H1 (cell line): ENCODE measurements around the gene KCNE1. TPM values are rescaled to one million over a fixed set of nuclear protein-coding genes. Genes with fewer than 3 reads are reported as not detected.

Source experiments
- CTCF ChIA-PET: fragments of 300-600 bp; sonication (Branson Sonifier 250); formaldehyde crosslinking; loops from one replicate; lab custom pipeline; 2021; ENCODE audit not compliant: partially characterized antibody; lab: Charles Lee
- POLR2A ChIA-PET: fragments of 300-600 bp; sonication (Branson Sonifier 250); formaldehyde crosslinking; loops from one replicate; lab custom pipeline; 2021; ENCODE audit warnings: inconsistent platforms; ENCODE audit not compliant: partially characterized antibody; lab: Charles Lee
- DNase-seq, 2 experiments: peaks; one replicate each; pipeline versions ENCODE4 v3.0.0 to v3.0.0-alpha.2; 2010 to 2022; ENCODE audit warnings: low spot score in 2 of 2, low read depth in 1 of 2, mixed read lengths in 1 of 2
- FAIRE-seq: peaks from 2 replicates; lab custom pipeline; 2011; peaks lifted over from hg19 to GRCh38; lab: Jason Lieb, UNC
- H2AFZ ChIP-seq: 2 replicates; pipeline ENCODE4 v1.8.1; 2012; ENCODE audit warnings: low read length, inconsistent platforms
- H2AK5ac ChIP-seq: 2 replicates; pipeline ENCODE4 v1.6.1; 2013; ENCODE audit warnings: low read depth, low read length
- H2BK120ac ChIP-seq: replicated peaks from 2 replicates; pipeline ENCODE3; 2013; ENCODE audit warnings: low read depth, low read length, inconsistent platforms
- H2BK12ac ChIP-seq: 2 replicates; pipeline ENCODE4 v1.6.1; 2013; ENCODE audit warnings: low read depth, low read length
- H2BK15ac ChIP-seq: 2 replicates; pipeline ENCODE4 v1.6.1; 2013; ENCODE audit warnings: low read length
- H2BK20ac ChIP-seq: 2 replicates; pipeline ENCODE4 v1.6.1; 2013; ENCODE audit warnings: low read length
- H2BK5ac ChIP-seq: 2 replicates; pipeline ENCODE4 v1.6.1; 2013; ENCODE audit warnings: low read depth, low read length
- H3K14ac ChIP-seq: 2 replicates; pipeline ENCODE4 v1.6.1; 2013; ENCODE audit warnings: inconsistent platforms; ENCODE audit not compliant: insufficient read length
- H3K18ac ChIP-seq: 2 replicates; pipeline ENCODE4 v1.6.1; 2013; ENCODE audit warnings: low read length; ENCODE audit errors: extremely low read depth
- H3K23ac ChIP-seq: 2 replicates; pipeline ENCODE4 v1.6.1; 2013; ENCODE audit warnings: inconsistent platforms; ENCODE audit not compliant: insufficient read length
- H3K23me2 ChIP-seq: 2 replicates; pipeline ENCODE4 v1.6.1; 2013; ENCODE audit warnings: low read depth, low read length
- H3K27ac ChIP-seq: 2 replicates; pipeline ENCODE4 v1.6.1; 2011; ENCODE audit warnings: low read depth, low read length, inconsistent platforms
- H3K27me3 ChIP-seq, 4 experiments: replicated peaks in 1 of 4; 1 replicate in 1 of 4; 2 replicates in 3 of 4; pipeline versions ENCODE4 v1.6.1 to v1.8.1; 2011 to 2013; ENCODE audit warnings: low read length in 3 of 4, mild to moderate bottlenecking in 3 of 4, inconsistent platforms in 2 of 4, mixed read lengths in 2 of 4, moderate library complexity in 1 of 4; ENCODE audit not compliant: control insufficient read depth in 3 of 4, insufficient read depth in 3 of 4; ENCODE audit errors: extremely low read depth in 1 of 4
- H3K36me3 ChIP-seq, 4 experiments: 2 replicates each; pipeline versions ENCODE4 v1.6.1 to v1.8.1; 2011 to 2013; ENCODE audit warnings: mild to moderate bottlenecking in 4 of 4, low read length in 3 of 4, moderate library complexity in 2 of 4, control low read depth in 1 of 4, inconsistent platforms in 1 of 4; ENCODE audit not compliant: insufficient read depth in 4 of 4, control insufficient read depth in 2 of 4
- H3K4ac ChIP-seq: replicated peaks from 2 replicates; pipeline ENCODE3; 2013; ENCODE audit warnings: low read length, low read depth, mixed read lengths, inconsistent platforms; ENCODE audit not compliant: insufficient read length
- H3K4me1 ChIP-seq, 4 experiments: replicated peaks in 1 of 4; 1 replicate in 1 of 4; 2 replicates in 3 of 4; pipeline versions ENCODE4 v1.6.1 to v1.8.1; 2011 to 2013; ENCODE audit warnings: low read length in 3 of 4, inconsistent platforms in 2 of 4, mixed read lengths in 1 of 4; ENCODE audit not compliant: insufficient read depth in 4 of 4, control insufficient read depth in 3 of 4
- H3K4me2 ChIP-seq, 2 experiments: 2 replicates each; pipeline versions ENCODE4 v1.6.1 to v1.8.1; 2011 to 2013; ENCODE audit warnings: low read depth in 2 of 2, low read length in 2 of 2, control low read depth in 1 of 2, inconsistent platforms in 1 of 2, mild to moderate bottlenecking in 1 of 2; ENCODE audit not compliant: insufficient read depth in 1 of 2
- H3K4me3 ChIP-seq, 4 experiments: fragments of 200-600, 300-600 bp in 1 of 4; sonication (generic), shearing (Covaris generic), sonication (Bioruptor Twin) in 1 of 4; 2 replicates each; pipeline versions ENCODE4 v1.5.1 to v1.8.1; 2011 to 2016; ENCODE audit warnings: low read length in 4 of 4, low read depth in 3 of 4, control low read depth in 2 of 4, inconsistent platforms in 2 of 4, mild to moderate bottlenecking in 2 of 4, mixed read lengths in 1 of 4, moderate library complexity in 1 of 4; ENCODE audit not compliant: insufficient read depth in 2 of 4; ENCODE audit errors: extremely low read depth in 1 of 4
- H3K56ac ChIP-seq: replicated peaks from 2 replicates; pipeline ENCODE3; 2013; ENCODE audit warnings: low read depth, mild to moderate bottlenecking, mixed read lengths, low read length, inconsistent platforms; ENCODE audit not compliant: insufficient read length
- H3K79me1 ChIP-seq: 2 replicates; pipeline ENCODE4 v1.6.1; 2013; ENCODE audit warnings: low read depth, low read length, control low read depth
- H3K79me2 ChIP-seq, 2 experiments: 2 replicates each; pipeline versions ENCODE4 v1.6.1 to v1.8.1; 2012 to 2013; ENCODE audit warnings: low read length in 2 of 2, mild to moderate bottlenecking in 2 of 2, inconsistent platforms in 1 of 2; ENCODE audit not compliant: insufficient read depth in 2 of 2, control insufficient read depth in 1 of 2
- H3K9ac ChIP-seq, 4 experiments: replicated peaks in 1 of 4; 1 replicate in 1 of 4; 2 replicates in 3 of 4; pipeline versions ENCODE4 v1.6.1 to v1.8.1; 2011 to 2013; ENCODE audit warnings: low read depth in 3 of 4, low read length in 3 of 4, control low read depth in 2 of 4, mild to moderate bottlenecking in 2 of 4, moderate library complexity in 2 of 4, inconsistent platforms in 1 of 4; ENCODE audit errors: extremely low read depth in 1 of 4
- H3K9me3 ChIP-seq, 2 experiments: 2 replicates each; pipeline versions ENCODE4 v1.6.1 to v1.8.1; 2012 to 2013; ENCODE audit warnings: mild to moderate bottlenecking in 2 of 2, moderate library complexity in 2 of 2, control low read depth in 1 of 2, inconsistent platforms in 1 of 2, low read depth in 1 of 2, low read length in 1 of 2, mixed read lengths in 1 of 2; ENCODE audit not compliant: insufficient read depth in 2 of 2
- H4K20me1 ChIP-seq, 2 experiments: replicated peaks in 1 of 2; 2 replicates each; pipeline versions ENCODE3 to v1.8.1; 2011 to 2013; ENCODE audit warnings: inconsistent platforms in 2 of 2, low read length in 2 of 2, mild to moderate bottlenecking in 1 of 2; ENCODE audit not compliant: insufficient read depth in 2 of 2, control insufficient read depth in 1 of 2
- H4K5ac ChIP-seq: 2 replicates; pipeline ENCODE4 v1.6.1; 2013; ENCODE audit warnings: low read length, low read depth, mixed read lengths, inconsistent platforms; ENCODE audit not compliant: insufficient read length
- H4K8ac ChIP-seq: 2 replicates; pipeline ENCODE4 v1.8.0; 2013; ENCODE audit warnings: mild to moderate bottlenecking, moderate library complexity, low read length, inconsistent platforms; ENCODE audit not compliant: insufficient read depth; ENCODE audit errors: extremely low read depth
- H4K91ac ChIP-seq: replicated peaks from 2 replicates; pipeline ENCODE3; 2013; ENCODE audit warnings: low read length, mixed read lengths, inconsistent platforms; ENCODE audit not compliant: insufficient read length
- BACH1 ChIP-seq: IDR thresholded peaks from 2 replicates; pipeline ENCODE4 v1.6.1; 2012; ENCODE audit warnings: low read length, improper control_type of control experiment
- CHD1 ChIP-seq: IDR thresholded peaks from 2 replicates; pipeline ENCODE4 v1.6.1; 2012; ENCODE audit warnings: low read depth, low read length, improper control_type of control experiment
- EZH2 ChIP-seq: fragments of 200-600 bp; sonication (generic); IDR thresholded peaks from 2 replicates; pipeline ENCODE4 v1.7.1; 2012; ENCODE audit warnings: low read depth, mild to moderate bottlenecking, moderate library complexity, low read length, inconsistent platforms; ENCODE audit not compliant: severe bottlenecking
- SAP30 ChIP-seq: fragments of 300-600 bp; sonication (generic); IDR thresholded peaks from 2 replicates; pipeline ENCODE4 v1.7.1; 2012; ENCODE audit warnings: low read length, moderate library complexity, mild to moderate bottlenecking, inconsistent platforms; ENCODE audit not compliant: insufficient read depth, insufficient replicate concordance
- SP1 ChIP-seq: IDR thresholded peaks from 2 replicates; pipeline ENCODE4 v1.6.1; 2011; ENCODE audit warnings: low read depth, low read length
- TEAD4 ChIP-seq: IDR thresholded peaks from 2 replicates; pipeline ENCODE4 v1.6.1; 2012; ENCODE audit warnings: low read depth, low read length, inconsistent platforms, mixed read lengths
- WGBS, 2 experiments: shearing (Covaris generic) in 1 of 2; methylation state at CpG; one replicate each; pipeline versions ENCODE4 v1.1.6 to v1.1.7; 2013 to 2015; ENCODE audit warnings: low lambda C conversion rate in 2 of 2, mixed read lengths in 2 of 2, inconsistent platforms in 1 of 2, low coverage in 1 of 2, missing lambda C conversion rate in 1 of 2; ENCODE audit not compliant: insufficient replicate concordance in 2 of 2, insufficient coverage in 1 of 2, insufficient read length in 1 of 2; ENCODE audit errors: extremely low coverage in 1 of 2, missing lambda C conversion rate in 1 of 2; 5-methylcytosine and 5-hydroxymethylcytosine counted together
- polyA plus RNA-seq, 7 experiments: library from polyadenylated mRNA; depleted of rRNA in 3 of 7; stranded (reverse) in 5 of 7; unstranded in 2 of 7; fragments of >200 nt in 5 of 7; fragments of 200-250 nt in 2 of 7; gene quantifications; 1 replicate in 5 of 7; 2 replicates in 1 of 7; 4 replicates in 1 of 7; pipeline versions ENCODE4 v1.2.1 to v1.2.3, GENCODE V29; 2011 to 2013; ENCODE audit warnings: missing spikeins in 2 of 7, mixed read lengths in 2 of 7
- total RNA-seq: library from RNA; stranded (reverse); fragmentation: NEBNext Ultra II Directional; extraction: Animal tissue kit (Norgen Biotek cat#: 25700); gene quantifications from 2 replicates; pipeline ENCODE4 v1.2.1, GENCODE V29; 2021
- TF ChIP-seq, protein P1 (sequence below): IDR thresholded peaks from 2 replicates; pipeline ENCODE4 v1.6.1; 2012; ENCODE audit warnings: low read length, inconsistent platforms

KCNE1 gene
- total and polyA plus RNA-seq, 2 of the 8 experiments (the other 6 are each of a cell fraction or from before 2014, with no cell fraction given): 0.08 to 0.28 TPM

DNA sequence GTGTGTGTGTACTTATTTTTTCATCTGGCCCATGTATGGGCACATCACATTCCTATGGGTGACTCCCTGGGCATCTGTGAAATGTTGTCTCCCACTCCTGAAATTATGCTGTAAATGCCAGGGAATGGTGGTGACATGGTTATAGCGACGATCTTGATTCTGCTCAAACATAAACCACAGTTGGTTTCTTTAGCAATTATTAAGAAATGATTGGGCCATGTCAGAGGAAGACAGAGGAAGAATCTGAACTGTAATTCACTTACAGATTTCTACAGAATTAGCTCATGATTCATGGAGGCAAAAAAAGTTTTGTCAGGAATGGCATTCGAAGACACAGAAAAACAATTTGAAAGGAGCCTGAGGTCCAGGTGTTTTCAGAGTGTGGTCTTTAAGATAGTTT lies 25.8 kb upstream of the KCNE1 start:
- CTCF ChIA-PET: interaction anchor here (1.0 kb wide), 1 partner anchor 15 kb away, joined by 3 read pairs; no protein-coding TSS in a partner anchor
- FAIRE-seq: no peak
- H3K23me2 ChIP-seq: no peaks in the 10 kb centered on the region
- no peaks in the 10 kb centered on the region for H3K36me3 ChIP-seq
- no peak overlapping the region for H2BK12ac ChIP-seq
- no peaks in the 10 kb centered on the region for H3K79me2 ChIP-seq
- no peak overlapping the region for H3K18ac ChIP-seq
- no peak overlapping the region for H2BK20ac ChIP-seq
- no peak overlapping the region for H2BK5ac ChIP-seq
- no peak overlapping the region for H4K8ac ChIP-seq
- H4K91ac ChIP-seq: no peak overlapping the region
- no peak overlapping the region for H3K14ac ChIP-seq
- no peak for DNase-seq
- no peaks in the 10 kb centered on the region for H3K27me3 ChIP-seq
- H2AK5ac ChIP-seq: no peak overlapping the region
- no peaks in the 10 kb centered on the region for H3K9me3 ChIP-seq
- no peak overlapping the region for H3K56ac ChIP-seq
- H2AFZ ChIP-seq: no peak overlapping the region
- H3K4me1 ChIP-seq: peaks cover 0 to 6% (median 0%) of the 10 kb centered on the region in 4 experiments; a peak in 1 of 7 replicates
- no peaks in the 10 kb centered on the region for H3K79me1 ChIP-seq
- H4K20me1 ChIP-seq: no peaks in the 10 kb centered on the region
- H2BK120ac ChIP-seq: no peak overlapping the region
- H4K5ac ChIP-seq: no peak overlapping the region
- no peak overlapping the region for H3K23ac ChIP-seq
- 84% methylated on average over 3 of the region's 3 CpGs; no CpG with 5 or more reads in 1 of the 2 experiments for WGBS, 2 experiments
- H3K9ac ChIP-seq: no peak overlapping the region
- H3K4me2 ChIP-seq: no peak overlapping the region
- H3K27ac ChIP-seq: no peak overlapping the region
- no peak overlapping the region for H3K4me3 ChIP-seq
- H2BK15ac ChIP-seq: 0 out of 2 replicates have a peak overlapping the region, but pooled peaks have one; percentile 16
- no peak overlapping the region for H3K4ac ChIP-seq
- POLR2A ChIA-PET: no interaction called here
- TF ChIP-seq SAP30: no peak
- no peak for TF ChIP-seq EZH2
- no peak for TF ChIP-seq CHD1
- TF ChIP-seq TEAD4: no peak
- TF ChIP-seq, protein P1, sequence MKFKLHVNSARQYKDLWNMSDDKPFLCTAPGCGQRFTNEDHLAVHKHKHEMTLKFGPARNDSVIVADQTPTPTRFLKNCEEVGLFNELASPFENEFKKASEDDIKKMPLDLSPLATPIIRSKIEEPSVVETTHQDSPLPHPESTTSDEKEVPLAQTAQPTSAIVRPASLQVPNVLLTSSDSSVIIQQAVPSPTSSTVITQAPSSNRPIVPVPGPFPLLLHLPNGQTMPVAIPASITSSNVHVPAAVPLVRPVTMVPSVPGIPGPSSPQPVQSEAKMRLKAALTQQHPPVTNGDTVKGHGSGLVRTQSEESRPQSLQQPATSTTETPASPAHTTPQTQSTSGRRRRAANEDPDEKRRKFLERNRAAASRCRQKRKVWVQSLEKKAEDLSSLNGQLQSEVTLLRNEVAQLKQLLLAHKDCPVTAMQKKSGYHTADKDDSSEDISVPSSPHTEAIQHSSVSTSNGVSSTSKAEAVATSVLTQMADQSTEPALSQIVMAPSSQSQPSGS: no peak
- TF ChIP-seq SP1: no peak
- no peak for TF ChIP-seq BACH1
